Measurements from ENCODE around the gene CHCHD5. TPM values are rescaled to one million over a fixed set of nuclear protein-coding genes. Genes with fewer than 3 reads are reported as not detected.
"Not testable (repeated sequence)": the region's sequence is repeated elsewhere in the genome, so short reads cannot be mapped to it uniquely, and the experiment has no call there.

The CHCHD5 gene
- total RNA-seq (2014; rRNA removed; shearing (Covaris generic)): 30.7 and 31.3 TPM in 2 replicates
- polyA plus RNA-seq (2014; cell fraction: nucleus; rRNA removed): 37.5 and 76.0 TPM in 2 replicates

DNA sequence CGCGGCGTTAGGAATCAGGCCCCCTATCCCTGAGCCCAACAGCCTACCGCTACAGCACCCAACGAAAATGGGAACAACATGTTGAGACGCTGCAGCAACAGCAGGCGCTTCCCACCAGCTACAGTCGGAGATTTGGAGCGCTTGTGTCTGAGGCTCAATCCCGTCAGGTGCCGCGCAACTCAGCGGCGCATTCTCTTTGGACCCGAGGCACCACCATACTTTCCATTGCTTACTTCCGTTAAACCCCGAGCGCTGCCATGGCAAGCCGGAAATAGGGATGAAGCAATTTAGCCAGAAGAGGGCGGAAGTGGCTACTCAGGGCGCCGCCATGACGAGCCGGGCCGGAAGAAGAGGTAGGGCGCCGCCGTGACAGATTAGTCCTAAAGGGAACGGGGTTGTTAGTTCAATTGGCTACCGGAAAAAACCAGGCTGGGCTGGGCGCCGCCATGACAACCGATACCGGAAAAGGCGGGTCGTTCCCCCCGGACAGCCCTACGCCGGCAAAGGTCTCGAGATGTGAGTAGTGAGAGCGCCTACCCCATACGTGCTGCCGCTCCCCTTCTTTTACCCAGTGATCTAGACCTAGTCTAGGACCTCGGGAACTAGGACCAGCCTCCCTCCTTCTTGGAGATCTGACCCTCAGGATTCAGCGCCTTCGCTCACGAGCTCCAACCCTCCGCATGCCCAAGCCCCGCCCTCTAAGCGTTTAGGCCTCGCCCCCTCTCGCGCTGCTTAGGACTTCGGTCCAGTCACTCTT is at the start of gene CHCHD5:
Gene CHCHD5, plus strand, starts transcription at position 476 of the 757 bp plus-strand sequence. Its CDS starts 39 bp downstream, at position 515.
- peak; percentile 95 for DNase-seq (ENCODE audit: extremely low read depth, low read depth)

DNA sequence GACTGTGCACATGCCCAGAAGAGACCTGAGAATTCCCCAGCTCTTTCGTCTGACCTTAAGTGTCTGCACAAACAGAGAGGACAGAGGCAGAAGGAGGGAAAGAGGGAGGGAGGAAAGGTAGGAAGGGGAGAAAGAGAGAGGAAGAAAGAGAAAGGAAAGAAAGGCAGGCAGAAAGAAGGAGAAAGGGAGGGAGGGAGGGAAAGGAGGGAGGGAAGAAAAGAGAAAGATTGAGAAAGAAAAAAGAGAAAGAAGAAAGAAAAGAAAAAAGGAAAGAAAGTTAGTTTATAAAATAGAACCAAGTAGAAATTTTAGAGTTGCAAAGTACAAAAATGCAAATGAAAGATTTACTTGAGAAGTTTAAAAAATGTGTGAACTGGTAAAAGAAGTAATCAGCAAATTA is 49.6 kb upstream of the CHCHD5 start:
- no peak for DNase-seq (ENCODE audit: extremely low read depth, low read depth)

DNA sequence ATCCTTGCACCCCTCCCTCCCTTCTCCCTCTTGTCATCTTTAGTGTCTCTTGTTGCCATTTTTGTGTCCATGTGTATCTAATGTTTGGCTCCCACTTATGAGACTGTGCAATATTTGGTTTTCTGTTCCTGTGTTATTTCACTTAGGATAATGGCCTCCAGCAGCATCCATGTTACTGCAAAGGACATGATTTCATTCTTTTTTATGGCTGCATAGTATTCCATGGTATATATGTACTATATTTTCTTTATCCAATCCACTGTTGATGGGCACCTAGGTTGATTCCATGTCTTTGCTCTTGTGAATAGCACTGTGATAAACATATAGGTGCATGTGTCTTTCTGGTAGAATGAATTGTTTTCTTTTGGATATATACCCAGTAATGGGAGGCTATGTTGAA is 47.7 kb upstream of the CHCHD5 start:
- not testable (repeated sequence) for DNase-seq (ENCODE audit: extremely low read depth, low read depth)

DNA sequence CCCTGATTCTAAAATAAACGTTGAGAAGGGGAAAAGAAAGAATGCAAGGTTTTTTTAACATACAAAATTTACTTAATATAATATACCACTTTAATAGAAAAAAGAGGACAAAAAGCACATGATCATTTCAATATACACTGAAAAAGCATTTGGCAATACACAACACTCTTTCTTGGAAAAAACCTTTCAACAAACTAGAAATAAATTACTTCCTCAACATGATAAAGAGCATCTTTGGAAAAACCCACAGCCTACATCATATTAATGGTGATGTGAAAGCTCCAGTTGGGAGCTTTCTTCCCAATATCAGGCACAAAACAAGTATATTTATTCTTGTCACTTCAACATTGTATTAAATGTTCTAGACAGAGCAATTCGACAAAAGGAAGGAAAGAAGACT is 45.1 kb upstream of the CHCHD5 start:
- DNase-seq (ENCODE audit: extremely low read depth, low read depth): no peak

DNA sequence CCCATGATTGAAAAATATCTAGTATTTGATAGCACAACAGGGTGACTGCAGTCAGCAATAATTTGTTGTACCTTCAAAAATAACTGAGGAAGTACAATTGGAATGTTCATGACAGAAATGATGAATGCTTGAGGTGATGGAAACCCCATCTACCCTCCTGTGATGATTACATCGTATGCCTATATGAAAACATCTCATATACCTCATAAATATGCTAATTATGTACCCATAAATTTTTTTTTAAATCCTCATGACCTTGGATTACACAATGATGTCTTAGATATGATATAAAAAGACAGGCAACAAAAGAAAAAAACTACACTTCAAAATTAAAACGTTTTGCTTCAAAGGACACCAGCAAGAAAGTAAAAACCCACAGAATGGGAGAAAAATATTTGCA is 43.5 kb upstream of the CHCHD5 start:
- no peak for DNase-seq (ENCODE audit: extremely low read depth, low read depth)

DNA sequence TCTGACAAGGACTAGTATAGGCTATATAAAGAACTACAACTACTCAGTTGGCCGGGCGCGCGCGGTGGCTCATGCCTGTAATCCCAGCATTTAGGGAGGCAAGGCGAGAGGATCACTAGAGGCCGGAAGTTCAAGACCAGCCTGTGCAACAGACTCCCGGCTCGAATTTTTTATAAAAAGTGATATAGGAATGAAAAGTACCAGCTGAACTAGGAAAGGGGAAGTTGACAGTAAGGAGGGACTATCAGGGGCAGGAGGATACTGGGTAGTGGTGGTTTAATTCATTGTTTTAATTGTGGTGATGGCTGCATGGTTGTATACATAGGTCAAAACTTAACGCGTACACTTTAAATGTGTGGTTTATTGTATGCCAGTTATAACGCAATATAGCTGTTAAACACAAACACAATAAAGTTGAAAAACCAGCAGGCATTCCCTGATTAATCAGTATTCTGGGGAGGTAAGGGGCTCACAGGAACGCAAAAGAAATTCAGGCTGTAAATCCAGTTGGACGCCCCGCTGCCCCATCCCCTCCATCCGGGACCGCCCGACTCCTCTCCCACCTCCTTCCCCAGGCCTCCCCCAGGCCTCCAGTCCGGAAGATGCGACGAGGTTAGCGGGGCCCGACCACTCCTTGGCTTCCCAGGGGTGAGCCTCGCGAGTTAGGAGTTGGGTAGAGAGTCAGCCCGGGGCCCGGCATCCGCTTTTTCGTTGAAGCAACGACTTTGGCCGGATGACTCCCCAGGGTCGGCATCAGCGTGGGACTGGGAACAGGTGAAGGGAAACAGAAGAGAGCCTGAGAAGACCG is 42.9 kb upstream of the CHCHD5 start:
- DNase-seq (ENCODE audit: extremely low read depth, low read depth): peak; percentile 48

GRCh38 chr2:112542123-112542983 is 42.1 kb upstream of the CHCHD5 start, which contains the start of gene POLR1B:
TSS of gene POLR1B (plus strand) at chr2:112542465. CDS start at chr2:112542495, 30 bp downstream.
- peak; percentile 82 for DNase-seq (ENCODE audit: extremely low read depth, low read depth)

DNA sequence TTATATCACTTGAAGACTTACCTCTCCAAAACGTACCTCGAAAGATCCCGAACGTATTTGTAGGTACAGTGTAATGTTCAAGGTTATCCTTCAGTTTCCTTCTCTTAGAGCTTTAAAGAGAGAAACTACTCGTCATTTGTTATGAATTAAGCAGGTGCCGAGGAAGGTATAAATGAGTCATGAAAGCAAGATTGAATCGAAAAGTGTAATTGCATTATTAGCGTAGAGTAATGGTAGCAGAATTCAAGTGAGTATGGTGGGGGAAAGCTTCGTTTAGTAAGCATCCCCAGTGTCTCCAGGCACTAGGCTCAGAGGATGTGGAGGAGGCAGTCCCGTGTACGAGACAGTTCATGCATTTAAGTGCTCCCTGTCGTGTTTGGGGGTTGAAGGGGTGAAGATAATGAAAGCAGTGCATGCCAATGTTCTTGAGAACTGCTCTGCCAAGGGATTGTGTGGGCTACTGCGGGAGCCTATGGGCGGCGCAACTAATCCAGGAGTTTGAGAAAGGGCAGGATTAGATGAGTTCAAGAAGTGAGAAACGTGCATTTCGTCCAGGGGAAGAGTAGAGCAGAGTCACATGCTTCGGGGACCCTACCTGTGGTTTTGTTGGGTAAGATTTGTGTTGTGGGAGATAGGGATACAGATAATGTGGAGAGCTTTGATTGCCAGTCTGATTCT is 41.3 kb upstream of the CHCHD5 start:
- no peak for DNase-seq (ENCODE audit: extremely low read depth, low read depth)

DNA sequence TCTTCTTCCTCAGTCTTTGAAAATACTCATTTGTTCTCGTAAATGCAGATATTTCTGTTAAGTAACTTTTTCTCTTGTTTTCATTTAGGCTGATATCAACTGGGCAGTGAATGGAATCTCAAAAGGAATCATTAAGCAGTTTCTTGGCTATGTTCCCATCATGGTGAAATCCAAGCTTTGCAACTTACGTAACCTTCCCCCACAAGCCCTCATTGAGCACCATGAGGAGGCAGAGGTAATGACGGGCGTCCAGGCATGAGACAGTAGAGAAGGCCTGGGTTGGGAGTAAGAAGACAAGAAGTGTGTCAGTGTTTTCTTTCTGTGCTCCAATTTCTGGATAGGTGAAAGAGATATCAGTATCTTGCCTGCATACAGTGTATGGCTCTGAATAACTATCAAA is 37.1 kb upstream of the CHCHD5 start:
- DNase-seq (ENCODE audit: extremely low read depth, low read depth): no peak

GRCh38 chr2:112548980-112549379 is 35.4 kb upstream of the CHCHD5 start:
- DNase-seq (ENCODE audit: extremely low read depth, low read depth): no peak

- DNase-seq (ENCODE audit: extremely low read depth, low read depth): no peak
These were observed 18.3 kb upstream of the CHCHD5 start for GRCh38 chr2:112566104-112566503.

- not testable (repeated sequence) for DNase-seq (ENCODE audit: extremely low read depth, low read depth)
These were observed 17.9 kb upstream of the CHCHD5 start for GRCh38 chr2:112566508-112566907.

DNA sequence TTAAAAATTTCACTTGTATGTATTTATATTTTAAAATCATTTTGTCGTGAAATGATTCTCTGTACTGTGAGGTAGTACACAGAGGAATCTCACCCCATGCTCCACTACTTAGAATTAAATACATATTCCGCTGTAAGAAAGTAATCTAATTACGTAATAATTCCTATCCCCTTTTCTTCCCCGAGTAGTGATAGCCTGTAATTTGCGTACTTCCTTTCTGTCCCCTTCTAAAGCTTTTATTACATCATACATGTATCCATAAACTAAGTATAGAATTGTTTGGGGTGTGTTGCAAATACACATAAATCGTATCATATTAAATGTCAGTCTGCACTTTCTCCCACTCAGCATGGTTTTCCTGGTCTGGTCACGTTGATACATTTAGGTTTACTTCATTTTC is 12.4 kb upstream of the CHCHD5 start:
- DNase-seq (ENCODE audit: extremely low read depth, low read depth): no peak

GRCh38 chr2:112577756-112578155 is 6.7 kb upstream of the CHCHD5 start:
- no peak for DNase-seq (ENCODE audit: extremely low read depth, low read depth)

DNA sequence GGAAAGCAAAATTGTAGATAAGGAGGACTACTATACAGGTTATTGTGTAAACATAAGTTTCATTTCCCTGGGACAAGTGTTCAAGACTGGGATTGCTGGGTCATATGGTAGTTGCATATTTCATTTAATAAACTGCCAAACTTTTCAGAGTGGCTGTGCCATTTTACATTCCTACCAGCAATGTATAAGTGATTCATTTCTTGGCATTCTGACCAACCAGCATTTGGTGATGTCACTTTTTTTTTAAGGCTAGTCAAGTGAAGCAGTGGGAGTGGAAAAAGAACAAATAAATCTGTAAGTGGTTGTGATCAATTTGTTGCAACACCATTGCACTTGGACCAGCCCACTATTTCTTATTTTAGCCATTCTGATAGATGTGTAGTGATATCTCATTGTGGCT is 5.2 kb upstream of the CHCHD5 start:
- peak; percentile 26 for DNase-seq (ENCODE audit: extremely low read depth, low read depth)

GRCh38 chr2:112580084-112580483 is 4.3 kb upstream of the CHCHD5 start:
- no peak for DNase-seq (ENCODE audit: extremely low read depth, low read depth)

GRCh38 chr2:112582314-112582746 is 2.1 kb upstream of the CHCHD5 start:
- peak; percentile 62 for DNase-seq (ENCODE audit: extremely low read depth, low read depth)

DNA sequence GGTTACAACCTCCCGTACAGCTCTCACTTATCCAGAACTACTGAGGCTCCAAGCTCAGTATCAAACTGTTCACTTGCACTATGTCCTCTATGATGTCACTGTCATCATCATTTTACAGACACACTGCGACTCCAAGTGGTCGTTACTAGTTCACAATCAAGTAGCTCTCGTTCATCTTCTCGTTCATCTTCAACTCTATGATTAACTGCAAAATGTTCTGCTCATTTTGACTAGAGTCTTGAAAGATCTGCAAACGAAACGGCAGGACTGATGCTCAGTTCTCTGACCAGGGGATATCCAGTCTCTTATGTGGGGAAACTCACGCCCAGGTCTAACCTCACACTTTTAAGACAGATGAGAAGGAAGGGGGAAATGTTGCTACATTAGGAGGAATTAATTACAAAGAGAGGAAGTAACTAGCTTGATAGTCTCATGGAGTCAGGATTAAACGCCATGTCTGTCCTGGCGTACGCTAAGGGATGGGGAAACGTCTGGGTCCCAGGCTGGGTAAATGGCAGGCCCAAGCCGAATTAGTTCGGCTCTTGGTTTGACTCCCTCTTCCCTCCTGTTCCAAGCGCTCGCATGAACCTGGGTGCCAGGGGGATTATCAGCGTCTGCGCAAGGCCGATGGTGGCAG is 794 bp upstream of the CHCHD5 start:
- peak; percentile 47 for DNase-seq (ENCODE audit: extremely low read depth, low read depth)

GRCh38 chr2:112584891-112585250 is 462 bp downstream of the CHCHD5 start:
- no peak for DNase-seq (ENCODE audit: extremely low read depth, low read depth)

DNA sequence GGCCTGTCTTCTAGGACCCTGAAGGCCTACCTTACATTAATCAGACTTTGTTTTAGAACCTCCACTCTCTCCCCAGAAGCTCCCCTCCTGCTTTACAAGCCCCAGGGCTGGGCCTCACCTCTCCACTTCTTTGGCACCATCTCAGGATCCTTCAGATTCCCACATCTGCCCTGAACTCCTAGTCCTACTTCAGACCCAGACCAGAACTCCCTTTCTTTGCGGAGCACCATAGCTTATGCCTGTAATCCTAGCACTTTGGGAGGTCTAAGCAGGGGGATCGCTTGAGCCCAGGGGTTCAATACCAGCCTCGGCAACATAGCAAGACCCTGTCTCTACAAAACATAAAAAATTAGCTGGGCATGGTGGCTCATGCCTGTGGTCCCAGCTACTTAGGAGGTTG is 991 bp downstream of the CHCHD5 start:
- DNase-seq (ENCODE audit: extremely low read depth, low read depth): no peak
